Activated T-helper 1 cell treated with anti-CD3 and anti-CD28 coated beads, Interleukin-2, amount 50 U/mL, for 16 hours (primary cell): ENCODE measurements around the gene NUP210.
"Not testable (repeated sequence)": the region's sequence is repeated elsewhere in the genome, so short reads cannot be mapped to it uniquely, and the experiment has no call there.

Source experiments
- DNase-seq, 2 donors: peaks; one replicate each; pipeline ENCODE4 v3.0.0-alpha.2; 2020; ENCODE audit warnings: low read depth in 1 of 2, low spot score in 1 of 2

Gene NUP210

GRCh38 chr3:13407475-13407874 is 12.6 kb downstream of the NUP210 start:
- DNase-seq, result no peak

GRCh38 chr3:13406190-13406589 is 13.9 kb downstream of the NUP210 start:
- no peak for DNase-seq

- DNase-seq, result no peak
Measured at GRCh38 chr3:13405614-13406013, 14.5 kb downstream of the NUP210 start.

- DNase-seq, result no peak
Measured at GRCh38 chr3:13404626-13405452, 15.3 kb downstream of the NUP210 start.

GRCh38 chr3:13403847-13404246 is 16.3 kb downstream of the NUP210 start:
- DNase-seq, result no peak

- no peak for DNase-seq
Measured at GRCh38 chr3:13403213-13403819, 16.8 kb downstream of the NUP210 start.

GRCh38 chr3:13401149-13401548 is 19.0 kb downstream of the NUP210 start:
- no peak for DNase-seq

- DNase-seq, result no peak
Measured at GRCh38 chr3:13400114-13400673, 19.9 kb downstream of the NUP210 start.

- no peak for DNase-seq
Measured at GRCh38 chr3:13399603-13400002, 20.5 kb downstream of the NUP210 start.

GRCh38 chr3:13397316-13397715 is 22.8 kb downstream of the NUP210 start:
- DNase-seq, result no peak

GRCh38 chr3:13394363-13394762 is 25.8 kb downstream of the NUP210 start:
- no peak for DNase-seq

- no peak for DNase-seq
Measured at GRCh38 chr3:13393427-13394360, 26.4 kb downstream of the NUP210 start.

- no peak for DNase-seq
Measured at GRCh38 chr3:13391308-13391707, 28.8 kb downstream of the NUP210 start.

GRCh38 chr3:13389378-13389777 is 30.7 kb downstream of the NUP210 start:
- no peak for DNase-seq

- no peak for DNase-seq
Measured at GRCh38 chr3:13388816-13389215, 31.3 kb downstream of the NUP210 start.

GRCh38 chr3:13385373-13385965 is 34.7 kb downstream of the NUP210 start:
- no peak for DNase-seq

GRCh38 chr3:13380971-13381370 is 39.2 kb downstream of the NUP210 start:
- DNase-seq, result no peak

- DNase-seq, result no peak
Measured at GRCh38 chr3:13379201-13379830, 40.8 kb downstream of the NUP210 start.

- DNase-seq, result no peak
Measured at GRCh38 chr3:13378155-13378554, 42.0 kb downstream of the NUP210 start.

- not testable (repeated sequence) for DNase-seq
Measured at GRCh38 chr3:13377741-13378140, 42.4 kb downstream of the NUP210 start.
